GM06990 (cell line): ENCODE measurements around the gene LNPK.

ENCODE experiments used
- DNase-seq: peaks from one replicate; pipeline ENCODE4 v3.0.0-alpha.2; 2011; ENCODE audit not compliant: insufficient read length; ENCODE audit errors: extremely low read depth
- H3K27me3 ChIP-seq: replicated peaks from 2 replicates; pipeline ENCODE4 v1.6.0; 2011; ENCODE audit warnings: low read length; ENCODE audit not compliant: control insufficient read depth, insufficient read depth
- H3K36me3 ChIP-seq: 2 replicates; pipeline ENCODE4 v1.5.1; 2011; ENCODE audit warnings: low read length; ENCODE audit not compliant: control insufficient read depth, insufficient read depth
- H3K4me3 ChIP-seq: replicated peaks from 2 replicates; pipeline ENCODE4 v1.5.1; 2011; ENCODE audit warnings: low read depth, mild to moderate bottlenecking, control low read depth, low read length
- CTCF ChIP-seq: IDR thresholded peaks from 2 replicates; pipeline ENCODE4 v1.5.1; 2011; ENCODE audit warnings: low read length, control low read depth, mild to moderate bottlenecking, inconsistent platforms; ENCODE audit not compliant: insufficient read depth, poor library complexity, severe bottlenecking

Gene LNPK

GRCh38 chr2:175892046-175892445 is 110.0 kb downstream of the LNPK start:
- H3K36me3 ChIP-seq, result no peaks in the 10 kb centered on the region
- no peak for TF ChIP-seq CTCF
- H3K4me3 ChIP-seq, result no peak overlapping the region
- no peaks in the 10 kb centered on the region; the same call in none of the 2 replicates for H3K27me3 ChIP-seq
- no peak for DNase-seq

- Histone ChIP-seq H3K4me3 (no peak overlapping the region), H3K27me3 (no peaks in the 10 kb centered on the region; the same call in none of the 2 replicates), H3K36me3 (no peaks in the 10 kb centered on the region)
- TF ChIP-seq CTCF, result no peak
- no peak for DNase-seq
Observed at GRCh38 chr2:175890636-175891242, 111.3 kb downstream of the LNPK start.

GRCh38 chr2:175889701-175890302 is 112.3 kb downstream of the LNPK start:
- Histone ChIP-seq H3K4me3 (no peak overlapping the region), H3K27me3 (no peaks in the 10 kb centered on the region; the same call in none of the 2 replicates), H3K36me3 (no peaks in the 10 kb centered on the region)
- no peak for DNase-seq
- no peak for TF ChIP-seq CTCF

GRCh38 chr2:175887776-175888175 is 114.3 kb downstream of the LNPK start:
- no peak for DNase-seq
- Histone ChIP-seq H3K27me3 (no peaks in the 10 kb centered on the region; the same call in none of the 2 replicates), H3K36me3 (no peaks in the 10 kb centered on the region), H3K4me3 (no peak overlapping the region)
- TF ChIP-seq CTCF, result no peak

- Histone ChIP-seq H3K27me3 (no peaks in the 10 kb centered on the region; the same call in none of the 2 replicates), H3K36me3 (no peaks in the 10 kb centered on the region), H3K4me3 (no peak overlapping the region)
- no peak for DNase-seq
- no peak for TF ChIP-seq CTCF
Observed at GRCh38 chr2:175884697-175885393, 117.2 kb downstream of the LNPK start.
